ENCODE data around the gene RNASE8. TPM values are rescaled to one million over a fixed set of nuclear protein-coding genes. Genes with fewer than 3 reads are reported as not detected.

Gene RNASE8
- total RNA-seq, 1 donor from 2014 or later = not detected

DNA sequence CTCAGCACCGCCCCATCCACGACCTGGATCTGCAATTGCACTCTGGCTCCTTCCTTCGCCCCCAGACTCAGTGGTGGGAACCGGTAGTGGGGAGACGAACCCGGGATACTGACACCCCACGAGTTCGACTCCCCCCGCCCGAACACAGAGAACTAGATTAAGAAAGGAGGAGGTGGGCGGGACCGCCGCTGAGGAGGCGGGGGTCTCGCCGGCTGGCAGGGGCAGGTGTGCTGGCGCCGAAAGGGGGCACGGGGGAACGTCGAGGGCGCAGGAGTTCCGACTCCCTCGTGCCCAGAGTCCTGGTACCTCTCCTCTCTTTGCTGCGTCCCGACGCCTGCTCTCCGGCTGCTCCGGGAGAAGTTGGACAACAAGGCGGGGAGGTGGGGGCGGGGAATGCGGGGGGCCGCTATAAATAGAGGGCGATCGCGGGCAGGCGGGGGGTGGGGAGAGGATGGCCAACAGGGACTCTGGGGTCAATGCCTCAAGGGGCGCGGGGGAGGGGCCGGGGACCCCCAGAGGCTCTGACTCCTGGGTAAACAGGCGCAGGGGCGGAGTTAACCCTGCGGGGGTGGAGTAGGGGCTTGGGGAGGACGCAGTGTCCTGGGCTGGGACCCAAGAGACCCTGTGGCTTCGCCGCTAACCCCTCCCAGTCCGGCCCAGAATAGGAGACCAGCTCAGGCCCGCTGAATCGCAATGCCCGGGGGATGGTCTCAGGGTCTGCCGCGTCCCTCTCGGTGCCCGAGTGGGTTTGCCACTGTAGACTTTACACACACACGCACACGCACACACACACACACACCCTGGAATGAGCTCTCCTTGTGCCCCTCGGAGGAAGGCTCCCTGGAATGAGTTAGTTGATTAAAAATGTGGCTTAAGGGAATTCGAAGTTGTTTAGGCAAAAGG is 32.0 kb upstream of the RNASE8 start:
- DNase-seq (ENCODE audit: extremely low spot score, unreplicated experiment) = no peak
- Mint-ChIP-seq H3K27ac (ENCODE audit: unreplicated experiment) (no peak overlapping the region), H3K4me3 (ENCODE audit: unreplicated experiment) (peak overlapping the region; percentile 78), H3K4me1 (ENCODE audit: unreplicated experiment) (peaks cover 9% of the 10 kb centered on the region), H3K27me3 (ENCODE audit: unreplicated experiment) (peaks cover 42% of the 10 kb centered on the region), H3K9me3 (ENCODE audit: unreplicated experiment) (no peaks in the 10 kb centered on the region), H3K36me3 (ENCODE audit: unreplicated experiment) (no peaks in the 10 kb centered on the region)
- no peak for TF ChIP-seq CTCF (IDR thresholded peaks at IDR 0.05)

DNA sequence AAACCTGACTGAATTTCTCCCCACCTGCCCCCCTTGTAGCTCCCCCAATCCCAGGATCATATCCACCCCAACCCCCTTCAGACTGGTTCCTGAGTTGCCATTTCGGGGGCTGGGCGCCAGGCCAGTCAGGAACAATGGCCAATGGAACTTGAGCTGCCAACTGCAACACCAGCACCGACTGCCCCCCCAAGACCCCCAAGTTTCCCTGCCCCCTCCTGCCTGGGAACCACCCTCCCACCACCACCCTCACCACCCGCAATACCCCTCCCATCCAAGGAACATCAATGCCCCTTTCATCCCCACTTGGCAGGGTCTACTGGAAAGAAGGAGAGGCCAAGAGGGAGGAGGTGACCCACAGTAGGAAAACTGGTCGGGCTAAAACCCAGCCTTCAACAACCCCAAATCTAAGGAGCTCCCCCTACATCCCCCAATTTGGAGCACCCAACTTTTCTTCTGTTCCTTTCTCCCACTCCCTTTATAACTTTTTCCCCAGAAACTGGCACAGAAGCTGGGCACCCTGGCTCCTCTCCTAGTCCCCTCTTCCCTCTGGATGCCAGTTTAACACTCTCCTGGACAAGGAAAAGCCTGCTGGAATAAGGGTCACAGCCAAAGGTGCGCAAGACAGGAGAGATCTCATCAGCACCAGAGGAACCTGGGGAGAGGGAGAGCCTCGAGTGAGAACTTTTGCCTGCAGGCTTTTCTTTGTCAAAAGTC is 31.2 kb upstream of the RNASE8 start:
- H3K27ac Mint-ChIP-seq (ENCODE audit: unreplicated experiment) = no peak overlapping the region
- TF ChIP-seq CTCF (IDR thresholded peaks at IDR 0.05) = no peak
- H3K36me3 Mint-ChIP-seq (ENCODE audit: unreplicated experiment) = no peaks in the 10 kb centered on the region
- H3K4me1 Mint-ChIP-seq (ENCODE audit: unreplicated experiment) = peaks cover 9% of the 10 kb centered on the region
- no peaks in the 10 kb centered on the region for H3K9me3 Mint-ChIP-seq (ENCODE audit: unreplicated experiment)
- peak overlapping the region; percentile 8 for H3K4me3 Mint-ChIP-seq (ENCODE audit: unreplicated experiment)
- DNase-seq (ENCODE audit: extremely low spot score, unreplicated experiment) = no peak
- H3K27me3 Mint-ChIP-seq (ENCODE audit: unreplicated experiment) = peaks cover 39% of the 10 kb centered on the region

DNA sequence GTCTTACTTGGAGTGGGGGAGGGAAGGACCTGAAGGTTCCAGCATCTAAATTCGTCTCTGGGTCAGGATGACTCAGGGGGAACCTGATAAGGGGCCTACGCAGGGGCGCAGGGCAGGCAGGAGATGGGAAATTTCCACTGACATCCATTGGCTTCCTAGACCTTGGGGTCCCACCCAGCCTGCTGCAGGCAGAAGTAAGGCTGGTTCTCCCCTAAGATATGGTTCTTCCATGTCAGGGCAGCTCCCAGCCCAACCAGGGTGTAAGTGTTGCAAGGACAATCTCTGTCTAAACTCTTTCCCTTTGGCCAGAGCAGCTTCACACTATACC is 30.7 kb upstream of the RNASE8 start:
- no peak overlapping the region for H3K27ac Mint-ChIP-seq (ENCODE audit: unreplicated experiment)
- H3K36me3 Mint-ChIP-seq (ENCODE audit: unreplicated experiment) = no peaks in the 10 kb centered on the region
- H3K4me1 Mint-ChIP-seq (ENCODE audit: unreplicated experiment) = peaks cover 9% of the 10 kb centered on the region
- no peak for TF ChIP-seq CTCF (IDR thresholded peaks at IDR 0.05)
- DNase-seq (ENCODE audit: extremely low spot score, unreplicated experiment) = no peak
- peaks cover 42% of the 10 kb centered on the region for H3K27me3 Mint-ChIP-seq (ENCODE audit: unreplicated experiment)
- no peaks in the 10 kb centered on the region for H3K9me3 Mint-ChIP-seq (ENCODE audit: unreplicated experiment)
- no peak overlapping the region for H3K4me3 Mint-ChIP-seq (ENCODE audit: unreplicated experiment)

DNA sequence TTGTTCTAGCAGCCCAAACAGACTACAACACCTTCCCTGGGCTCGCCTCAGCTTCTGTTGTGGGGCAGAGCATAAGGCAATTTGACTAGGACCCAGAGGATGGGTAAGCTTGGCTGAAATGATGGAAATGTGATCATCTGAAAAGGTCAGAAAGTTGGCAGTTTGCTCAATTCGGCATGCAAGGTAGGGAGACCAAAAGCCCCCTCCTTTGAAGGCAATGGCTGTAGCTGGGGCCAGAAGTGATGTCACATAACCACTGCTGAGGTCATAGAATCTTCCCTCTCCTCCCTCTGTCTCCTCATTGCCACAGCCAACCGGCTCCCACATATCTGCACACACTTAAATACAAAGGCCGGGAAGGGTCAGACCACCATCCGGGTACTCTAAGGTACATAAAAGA is 27.7 kb upstream of the RNASE8 start, which contains the start of gene TPPP2:
Gene TPPP2, plus strand, starts transcription at position 301 of the 400 bp plus-strand sequence. CDS start 365 bp downstream, outside the sequence.
- Mint-ChIP-seq H3K27me3 (ENCODE audit: unreplicated experiment) (peaks cover 38% of the 10 kb centered on the region), H3K4me3 (ENCODE audit: unreplicated experiment) (no peak within 1 kb of the TSS), H3K27ac (ENCODE audit: unreplicated experiment) (no peak within 1 kb of the TSS), H3K4me1 (ENCODE audit: unreplicated experiment) (peaks cover 4% of the 10 kb centered on the region), H3K9me3 (ENCODE audit: unreplicated experiment) (no peaks in the 10 kb centered on the region), H3K36me3 (ENCODE audit: unreplicated experiment) (no peaks in the 10 kb centered on the region)
- no peak for DNase-seq (ENCODE audit: extremely low spot score, unreplicated experiment)
- TF ChIP-seq CTCF (IDR thresholded peaks at IDR 0.05) = no peak

- H3K27ac Mint-ChIP-seq (ENCODE audit: unreplicated experiment) = no peak overlapping the region
- no peaks in the 10 kb centered on the region for H3K9me3 Mint-ChIP-seq (ENCODE audit: unreplicated experiment)
Observed at GRCh38 chr14:21030531-21030930, 27.1 kb upstream of the RNASE8 start.

More at GRCh38 chr14:21030531-21030930, 27.1 kb upstream of the RNASE8 start:
- no peaks in the 10 kb centered on the region for H3K4me1 Mint-ChIP-seq (ENCODE audit: unreplicated experiment)
- TF ChIP-seq CTCF (IDR thresholded peaks at IDR 0.05) = no peak
- DNase-seq (ENCODE audit: extremely low spot score, unreplicated experiment) = no peak
- H3K4me3 Mint-ChIP-seq (ENCODE audit: unreplicated experiment) = no peak overlapping the region
- peaks cover 38% of the 10 kb centered on the region for H3K27me3 Mint-ChIP-seq (ENCODE audit: unreplicated experiment)
- no peaks in the 10 kb centered on the region for H3K36me3 Mint-ChIP-seq (ENCODE audit: unreplicated experiment)

Data from osteocyte (in vitro differentiated cells).